Endodermal cell (in vitro differentiated cells): ENCODE results near the gene UBR1. TPM values are rescaled to one million over a fixed set of nuclear protein-coding genes. Genes with fewer than 3 reads are reported as not detected.
"Not testable (repeated sequence)": the region's sequence is repeated elsewhere in the genome, so short reads cannot be mapped to it uniquely, and the experiment has no call there.

Experiments used
- DNase-seq: peaks from one replicate; pipeline ENCODE4 v3.0.0-alpha.2; 2017
- H3K27ac ChIP-seq: 2 replicates; pipeline ENCODE4 v1.5.1; 2013; ENCODE audit warnings: mild to moderate bottlenecking, low read depth, low read length, moderate library complexity
- H3K27me3 ChIP-seq: 2 replicates; pipeline ENCODE4 v1.6.1; 2013; ENCODE audit warnings: mild to moderate bottlenecking, low read length, moderate library complexity; ENCODE audit not compliant: insufficient read depth, control insufficient read depth, poor library complexity, severe bottlenecking
- H3K36me3 ChIP-seq: 2 replicates; pipeline ENCODE4 v1.7.0; 2013; ENCODE audit warnings: mild to moderate bottlenecking, low read length, moderate library complexity; ENCODE audit not compliant: control insufficient read depth, insufficient read depth
- H3K4me1 ChIP-seq: one replicate; pipeline ENCODE4 v1.7.0; 2013; ENCODE audit warnings: low read length; ENCODE audit not compliant: control insufficient read depth, insufficient read depth
- H3K4me3 ChIP-seq: 2 replicates; pipeline ENCODE4 v1.5.1; 2013; ENCODE audit warnings: mild to moderate bottlenecking, low read length, moderate library complexity
- H3K9ac ChIP-seq: 2 replicates; pipeline ENCODE4 v1.6.1; 2013; ENCODE audit warnings: mild to moderate bottlenecking, low read length, moderate library complexity; ENCODE audit not compliant: poor library complexity, severe bottlenecking; ENCODE audit errors: extremely low read depth
- H3K9me3 ChIP-seq: 2 replicates; pipeline ENCODE4 v1.6.1; 2013; ENCODE audit warnings: mild to moderate bottlenecking, low read length, moderate library complexity; ENCODE audit not compliant: control insufficient read depth
- H3K27ac Mint-ChIP-seq: 2 replicates; pipeline ENCODE4 v1.8.0; 2020; ENCODE audit warnings: mixed read lengths
- H3K27me3 Mint-ChIP-seq: 2 replicates; pipeline ENCODE4 v1.8.0; 2021; ENCODE audit warnings: mild to moderate bottlenecking, mixed read lengths; ENCODE audit not compliant: insufficient read depth
- H3K36me3 Mint-ChIP-seq: 2 replicates; pipeline ENCODE4 v1.8.0; 2020; ENCODE audit warnings: low read depth, mixed read lengths
- H3K4me1 Mint-ChIP-seq: 2 replicates; pipeline ENCODE4 v1.8.0; 2020; ENCODE audit warnings: mixed read lengths
- H3K4me3 Mint-ChIP-seq: 2 replicates; pipeline ENCODE4 v1.8.0; 2020; ENCODE audit warnings: mild to moderate bottlenecking, moderate library complexity, mixed read lengths
- H3K9me3 Mint-ChIP-seq: 2 replicates; pipeline ENCODE4 v1.8.0; 2020; ENCODE audit warnings: mild to moderate bottlenecking, mixed read lengths
- CTCF ChIP-seq: fragments of 200-600 bp; sonication (generic); conservative IDR thresholded peaks from 2 replicates; pipeline ENCODE4 v1.5.0; 2021; ENCODE audit warnings: antibody characterized with exemption, mild to moderate bottlenecking
- WGBS, 2 experiments: methylation state at CpG; one replicate each; pipeline versions ENCODE4 v1.1.5 to v1.1.7; 2013; ENCODE audit warnings: missing lambda C conversion rate in 2 of 2, mixed read lengths in 1 of 2; ENCODE audit not compliant: insufficient coverage in 1 of 2, insufficient read length in 1 of 2; 5-methylcytosine and 5-hydroxymethylcytosine counted together
- total RNA-seq, 2 donors: library from RNA; stranded (reverse); fragmentation: NEBNext Ultra II Directional in 1 of 2; extraction: Animal tissue kit (Norgen Biotek cat#: 25700) in 1 of 2; gene quantifications; 2 replicates in 1 of 2; 3 replicates in 1 of 2; pipeline ENCODE4 v1.2.1, GENCODE V29; 2021

UBR1 gene
- total RNA-seq, 2 donors from 2014 or later: 30.3 to 30.9 TPM

- no peak overlapping the region for H3K9ac ChIP-seq
- no peaks in the 10 kb centered on the region for H3K9me3 Mint-ChIP-seq
- H3K4me1 Mint-ChIP-seq: no peaks in the 10 kb centered on the region
- no peaks in the 10 kb centered on the region for H3K9me3 ChIP-seq
- no peaks in the 10 kb centered on the region for H3K36me3 ChIP-seq
- H3K36me3 Mint-ChIP-seq: peaks cover 4% of the 10 kb centered on the region
- no peak for DNase-seq
- H3K4me1 ChIP-seq: no peaks in the 10 kb centered on the region
- no peak overlapping the region for H3K27ac ChIP-seq
- TF ChIP-seq CTCF: no peak
- no peaks in the 10 kb centered on the region for H3K27me3 Mint-ChIP-seq
- no peaks in the 10 kb centered on the region for H3K27me3 ChIP-seq
- H3K4me3 ChIP-seq: no peak overlapping the region
- no peak overlapping the region for H3K27ac Mint-ChIP-seq
- no peak overlapping the region for H3K4me3 Mint-ChIP-seq
- 89% methylated on average over 2 of the region's 2 CpGs; no CpG with 5 or more reads in 1 of the 2 experiments for WGBS, 2 experiments
Observed at GRCh38 chr15:42908538-42908937, 197.3 kb downstream of the UBR1 start.

GRCh38 chr15:42903388-42904324 lies 202.2 kb downstream of the UBR1 start:
- 77 to 100% methylated on average over 1 to 5 of the region's 5 CpGs for WGBS, 2 experiments
- H3K27me3 ChIP-seq: no peaks in the 10 kb centered on the region
- H3K4me3 ChIP-seq: no peak overlapping the region
- H3K36me3 ChIP-seq: no peaks in the 10 kb centered on the region
- no peak for DNase-seq
- H3K27me3 Mint-ChIP-seq: no peaks in the 10 kb centered on the region
- H3K4me3 Mint-ChIP-seq: no peak overlapping the region
- no peaks in the 10 kb centered on the region for H3K4me1 ChIP-seq
- no peak overlapping the region for H3K9ac ChIP-seq
- TF ChIP-seq CTCF: no peak
- H3K9me3 Mint-ChIP-seq: no peaks in the 10 kb centered on the region
- H3K9me3 ChIP-seq: no peaks in the 10 kb centered on the region
- H3K36me3 Mint-ChIP-seq: peaks cover 4% of the 10 kb centered on the region
- H3K27ac Mint-ChIP-seq: no peak overlapping the region
- no peaks in the 10 kb centered on the region for H3K4me1 Mint-ChIP-seq
- no peak overlapping the region for H3K27ac ChIP-seq

- H3K4me3 ChIP-seq, H3K4me1 Mint-ChIP-seq, H3K9me3 ChIP-seq, H3K4me3 Mint-ChIP-seq, H3K27me3 ChIP-seq, H3K27me3 Mint-ChIP-seq, H3K27ac Mint-ChIP-seq, DNase-seq, H3K9ac ChIP-seq, H3K4me1 ChIP-seq, H3K27ac ChIP-seq, H3K36me3 ChIP-seq: not testable (repeated sequence)
- peaks cover 18% of the 10 kb centered on the region for H3K36me3 Mint-ChIP-seq
- H3K9me3 Mint-ChIP-seq: peaks cover 13% of the 10 kb centered on the region
- WGBS, 2 experiments: 88 to 100% methylated on average over 1 of the region's 1 CpG
Observed at GRCh38 chr15:42893911-42894310, 211.9 kb downstream of the UBR1 start.

Other genes starting within 250 kb of the UBR1 start
- gene TTBK2, start 185.3 kb downstream of the UBR1 start, total RNA-seq: 10 to 100 TPM; 17.9 to 24.8 TPM
- 10 to 100 TPM in 1 of 2 donors, 1 to 10 TPM in 1; 8.1 to 10.2 TPM for gene TMEM62, start 27.5 kb upstream of the UBR1 start, total RNA-seq
- 10 to 100 TPM; 25.7 to 43.5 TPM for gene CCNDBP1, start 79.4 kb upstream of the UBR1 start, total RNA-seq
- not detected for gene EPB42, start 115.0 kb upstream of the UBR1 start, total RNA-seq
- not detected for gene TGM5, start 160.9 kb upstream of the UBR1 start, total RNA-seq
- gene TGM7, start 196.2 kb upstream of the UBR1 start, total RNA-seq: not detected
- 10 to 100 TPM; 12.6 to 13.2 TPM for gene LCMT2, start 224.5 kb upstream of the UBR1 start, total RNA-seq